NCI-H2171 (cell line): Measurements from ENCODE around the gene ZMYND12.
"Not testable (repeated sequence)": the region's sequence is repeated elsewhere in the genome, so short reads cannot be mapped to it uniquely, and the experiment has no call there.

Experiments used
- DNase-seq: peaks from one replicate; lab custom pipeline; 2025; lab: John Stamatoyannopoulos, UW

ZMYND12 gene, protein sequence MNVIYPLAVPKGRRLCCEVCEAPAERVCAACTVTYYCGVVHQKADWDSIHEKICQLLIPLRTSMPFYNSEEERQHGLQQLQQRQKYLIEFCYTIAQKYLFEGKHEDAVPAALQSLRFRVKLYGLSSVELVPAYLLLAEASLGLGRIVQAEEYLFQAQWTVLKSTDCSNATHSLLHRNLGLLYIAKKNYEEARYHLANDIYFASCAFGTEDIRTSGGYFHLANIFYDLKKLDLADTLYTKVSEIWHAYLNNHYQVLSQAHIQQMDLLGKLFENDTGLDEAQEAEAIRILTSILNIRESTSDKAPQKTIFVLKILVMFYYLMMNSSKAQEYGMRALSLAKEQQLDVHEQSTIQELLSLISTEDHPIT

DNA sequence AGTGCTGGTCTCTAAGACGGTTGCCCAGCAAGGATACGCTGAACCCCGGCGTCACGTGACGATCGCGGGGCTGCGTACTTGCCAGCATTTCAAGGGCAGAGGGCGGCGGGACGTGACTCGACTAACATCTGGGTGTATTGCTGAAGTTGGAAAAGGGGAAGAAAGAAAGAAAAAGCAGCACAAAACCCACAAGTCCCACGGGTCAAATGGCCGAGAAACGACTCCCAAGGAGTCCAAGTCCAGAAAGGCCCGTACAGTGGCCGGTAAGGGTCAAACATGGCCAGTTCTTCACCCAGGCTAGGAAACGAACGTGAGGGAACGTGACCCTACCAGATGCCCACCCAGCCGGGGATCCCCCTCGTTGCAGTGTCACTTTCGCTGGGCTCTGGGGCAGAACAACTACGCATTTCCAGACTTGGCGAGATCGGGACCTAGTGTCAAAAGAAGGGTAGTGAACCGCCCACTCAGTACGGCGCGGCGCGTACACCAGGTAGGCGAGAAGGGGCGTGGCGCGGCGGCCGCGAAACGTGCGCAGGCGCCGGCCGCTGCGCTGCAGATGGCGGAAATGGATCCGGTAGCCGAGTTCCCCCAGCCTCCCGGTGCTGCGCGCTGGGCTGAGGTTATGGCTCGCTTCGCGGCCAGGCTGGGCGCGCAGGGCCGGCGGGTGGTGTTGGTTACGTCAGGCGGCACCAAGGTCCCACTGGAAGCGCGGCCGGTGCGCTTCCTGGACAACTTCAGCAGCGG, at the start of gene ZMYND12, which contains the start of gene PPCS:
ZMYND12 (minus strand) TSS at position 13 of the 744 bp plus-strand sequence. CDS start 25 bp downstream, outside the sequence.
PPCS (plus strand) TSS at position 534 of the 744 bp plus-strand sequence; CDS start at position 557, 23 bp downstream.
- peak; percentile 85 for DNase-seq

DNA sequence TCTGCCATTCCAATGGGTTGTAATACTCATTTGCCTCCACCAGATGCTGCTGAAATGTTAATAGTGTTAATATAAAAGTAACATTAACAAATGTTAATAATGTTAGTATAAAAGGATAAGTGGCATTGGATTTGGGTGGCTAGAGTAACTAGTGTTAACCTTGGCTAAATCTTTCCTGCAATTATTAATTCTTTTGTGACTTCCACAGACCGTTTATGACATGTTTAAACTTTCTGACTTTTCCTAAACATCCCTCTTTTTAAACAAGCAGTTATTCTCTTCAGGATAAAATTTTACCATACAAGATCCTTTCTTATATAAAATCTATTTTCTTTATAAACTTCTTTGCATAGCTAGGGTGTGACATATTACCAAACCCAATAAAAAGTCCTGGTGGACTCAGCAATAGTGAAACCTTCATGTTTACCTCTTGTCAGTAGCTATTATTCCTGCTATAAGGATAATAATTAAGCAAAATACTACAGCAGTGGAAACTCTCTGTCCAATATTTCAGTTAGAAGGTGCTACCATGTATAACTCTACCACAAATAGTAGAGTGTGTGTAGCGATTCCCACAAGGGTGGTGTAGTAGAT, 48.8 kb upstream of the ZMYND12 start:
- no peak for DNase-seq

DNA sequence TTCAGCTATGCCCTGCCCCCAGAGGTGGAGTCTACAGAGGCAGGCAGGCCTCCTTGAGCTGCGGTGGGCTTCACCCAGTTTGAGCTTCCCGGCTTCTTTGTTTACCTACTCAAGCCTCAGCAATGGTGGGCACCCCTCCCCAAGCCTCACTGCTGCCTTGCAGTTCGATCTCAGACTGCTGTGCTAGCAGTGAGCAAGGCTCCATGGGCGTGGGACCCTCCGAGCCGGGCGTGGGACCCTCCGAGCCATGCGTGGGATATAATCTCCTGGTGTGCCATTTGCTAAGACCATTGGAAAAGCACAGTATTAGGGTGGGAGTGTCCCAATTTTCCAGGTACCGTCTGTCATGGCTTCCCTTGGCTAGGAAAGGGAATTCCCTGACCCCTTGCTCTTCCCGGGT, 46.2 kb upstream of the ZMYND12 start:
- not testable (repeated sequence) for DNase-seq

DNA sequence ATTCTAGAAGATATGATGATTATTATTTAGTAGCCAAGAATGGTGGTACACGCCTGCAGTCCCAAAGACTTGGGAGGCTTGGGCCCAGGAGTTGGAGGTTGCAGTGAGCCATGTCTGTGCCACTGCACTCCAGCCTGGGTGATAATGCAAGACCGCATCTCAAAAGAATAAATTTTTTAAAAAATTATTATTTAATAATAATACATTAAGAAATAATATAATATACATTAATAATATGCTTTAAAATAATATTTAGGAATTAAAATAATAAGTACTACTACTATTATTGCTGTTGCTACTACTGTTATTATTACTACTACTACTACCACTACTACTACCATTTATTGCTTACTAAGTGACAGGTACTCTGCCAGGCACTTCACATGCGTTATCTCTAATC, 34.4 kb upstream of the ZMYND12 start:
- no peak for DNase-seq

DNA sequence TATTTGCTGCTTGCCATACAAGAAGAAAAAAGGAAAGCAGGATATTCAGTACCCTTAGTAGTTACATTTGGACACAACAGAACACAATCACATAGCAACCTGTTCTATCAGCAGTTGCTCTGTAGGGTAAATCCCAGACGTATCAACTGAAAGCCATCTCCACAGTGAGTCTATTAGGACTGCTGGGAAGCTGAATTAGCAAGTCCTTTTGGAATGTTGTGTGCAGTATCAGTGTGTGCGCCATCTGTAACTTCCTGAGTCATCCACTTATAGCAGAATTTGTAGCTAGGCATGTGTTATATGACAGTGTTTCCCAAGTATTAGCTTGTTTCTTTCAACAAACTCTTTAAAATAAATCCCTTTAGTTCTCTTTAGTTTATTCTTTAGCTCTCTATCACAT, 28.6 kb upstream of the ZMYND12 start:
- no peak for DNase-seq

DNA sequence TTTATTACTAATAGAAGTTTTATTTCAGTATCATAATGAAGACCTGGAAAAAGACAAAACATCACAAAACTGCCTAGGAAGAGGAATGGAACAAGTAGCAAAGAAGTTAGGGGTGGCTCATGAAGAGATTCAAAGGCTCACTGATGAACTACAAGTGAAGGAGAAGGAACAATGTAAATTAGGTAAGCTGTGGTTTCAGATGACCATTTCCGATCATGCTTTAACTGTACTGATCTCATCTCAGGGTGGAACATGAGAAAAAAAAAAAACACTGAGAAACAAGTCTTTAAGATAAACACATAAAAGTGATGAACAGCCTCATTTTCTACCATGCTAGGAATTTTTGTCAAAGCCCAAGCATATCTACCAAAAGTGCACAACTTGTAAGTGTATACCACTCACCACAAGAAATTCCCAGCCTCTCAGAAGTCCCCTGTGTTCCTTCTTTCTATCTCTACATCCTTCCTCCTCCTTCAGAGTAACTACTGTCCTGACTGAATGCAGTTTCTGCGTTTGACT, 26.9 kb upstream of the ZMYND12 start:
- DNase-seq = no peak

DNA sequence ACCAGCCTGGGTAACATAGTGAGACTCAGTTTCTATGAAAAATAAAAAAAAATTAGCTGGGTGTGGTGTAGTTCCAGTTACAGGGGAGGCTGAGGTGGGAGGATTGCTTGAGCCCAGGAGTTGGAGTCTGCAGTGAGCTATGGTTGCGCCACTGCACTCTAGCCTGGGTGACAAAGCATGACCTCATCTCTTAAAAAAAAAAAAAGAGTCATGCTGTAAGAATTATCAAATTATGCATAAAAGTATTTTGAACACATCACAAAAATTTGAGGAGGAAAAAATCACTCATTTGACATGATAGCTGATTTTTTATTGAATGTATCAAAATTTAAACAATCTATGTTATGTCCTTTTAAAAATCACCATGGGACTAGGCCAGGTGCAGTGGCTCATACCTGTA, 25.1 kb upstream of the ZMYND12 start:
- DNase-seq = no peak

DNA sequence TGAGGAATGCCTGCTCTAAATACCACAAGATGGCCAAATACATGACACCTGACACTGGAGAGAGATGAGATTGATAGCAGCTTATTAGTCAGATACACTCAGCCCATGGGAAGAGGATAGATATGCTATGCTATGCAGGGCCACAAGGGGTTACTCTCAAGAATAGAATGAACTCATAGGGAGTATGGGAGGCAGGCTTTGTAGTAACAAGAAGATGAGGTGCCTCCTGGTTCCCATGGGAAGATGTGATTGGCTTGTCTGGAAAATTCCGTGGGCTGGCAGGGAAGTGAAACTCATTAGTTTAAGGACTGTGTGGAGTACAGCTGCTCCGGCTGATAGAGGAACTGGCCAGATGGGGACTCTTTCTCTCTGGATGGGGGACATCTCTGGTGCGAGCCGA, 23.8 kb upstream of the ZMYND12 start:
- peak; percentile 85 for DNase-seq

DNA sequence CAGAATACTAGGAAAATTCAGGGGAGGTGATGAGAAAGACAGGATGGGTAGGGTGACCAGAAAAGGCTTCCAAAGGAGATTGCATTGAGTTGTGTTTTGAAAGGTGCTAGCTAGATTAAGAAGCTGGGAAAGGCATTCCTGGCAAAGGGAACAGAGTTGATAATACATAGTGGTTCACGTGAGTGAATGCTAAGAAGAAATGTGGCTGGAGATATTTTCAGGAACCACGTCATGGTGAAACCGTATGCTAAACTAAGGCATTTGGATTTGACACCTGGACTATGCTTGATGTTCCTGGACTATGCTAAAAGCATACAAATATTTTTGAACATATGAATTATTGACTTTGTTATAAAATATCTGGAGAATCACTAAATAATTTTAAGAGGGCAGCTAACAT, 22.0 kb upstream of the ZMYND12 start:
- no peak for DNase-seq

DNA sequence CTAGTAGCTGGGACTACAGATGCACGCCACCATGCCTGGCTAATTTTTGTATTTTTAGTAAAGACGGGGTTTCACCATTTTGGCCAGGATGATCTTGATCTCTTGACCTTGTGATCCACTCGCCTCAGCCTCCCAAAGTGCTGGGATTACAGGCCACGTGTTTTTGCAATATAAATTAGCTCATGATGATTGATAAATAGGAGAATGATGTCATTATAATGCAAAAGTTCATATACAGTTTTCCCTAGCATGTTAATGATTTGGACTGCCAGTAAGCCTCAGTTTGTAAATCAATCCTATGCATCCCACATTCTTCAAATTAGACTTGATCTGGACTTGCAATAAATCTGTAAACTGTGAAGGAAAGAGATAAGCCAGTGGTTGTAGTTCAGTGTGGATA, 21.5 kb upstream of the ZMYND12 start:
- DNase-seq = not testable (repeated sequence)

DNA sequence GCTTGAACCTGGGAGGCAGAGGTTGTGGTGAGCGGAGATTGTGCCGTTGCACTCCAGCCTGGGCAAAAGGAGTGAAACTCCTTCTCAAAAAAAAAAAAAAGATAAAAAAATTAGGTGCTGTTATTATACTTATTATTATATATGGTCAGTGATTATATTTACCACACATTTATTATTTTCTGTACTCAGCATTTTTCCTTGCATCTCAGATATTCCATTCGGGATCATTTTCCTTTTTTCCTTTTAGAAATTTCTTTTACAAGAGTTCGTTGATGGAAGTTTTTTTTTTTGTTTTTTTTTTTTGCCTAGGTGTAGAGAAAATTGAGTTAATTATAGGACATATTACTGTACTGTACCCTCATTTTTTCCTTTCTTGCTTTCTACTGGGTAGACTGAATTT, 20.8 kb upstream of the ZMYND12 start:
- DNase-seq = no peak

DNA sequence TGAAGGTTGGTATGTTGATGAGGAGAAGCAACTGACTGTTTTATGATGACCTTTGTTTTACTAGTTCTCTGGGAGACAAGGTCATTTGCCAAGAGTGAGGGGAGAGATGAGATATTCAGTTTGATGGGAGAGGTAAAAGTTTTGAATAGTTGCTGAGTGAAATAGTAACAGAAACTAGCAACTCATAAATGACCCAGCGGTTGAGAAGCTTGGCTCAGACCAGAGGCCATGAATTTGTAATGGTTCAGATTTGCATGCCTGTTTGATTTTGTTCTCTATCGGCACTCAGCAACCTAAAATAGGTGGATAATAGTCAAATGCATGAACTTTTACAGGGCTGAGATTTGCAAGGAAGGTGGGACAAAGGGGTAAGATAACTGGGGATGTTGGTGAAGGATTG, 13.9 kb upstream of the ZMYND12 start:
- no peak for DNase-seq

DNA sequence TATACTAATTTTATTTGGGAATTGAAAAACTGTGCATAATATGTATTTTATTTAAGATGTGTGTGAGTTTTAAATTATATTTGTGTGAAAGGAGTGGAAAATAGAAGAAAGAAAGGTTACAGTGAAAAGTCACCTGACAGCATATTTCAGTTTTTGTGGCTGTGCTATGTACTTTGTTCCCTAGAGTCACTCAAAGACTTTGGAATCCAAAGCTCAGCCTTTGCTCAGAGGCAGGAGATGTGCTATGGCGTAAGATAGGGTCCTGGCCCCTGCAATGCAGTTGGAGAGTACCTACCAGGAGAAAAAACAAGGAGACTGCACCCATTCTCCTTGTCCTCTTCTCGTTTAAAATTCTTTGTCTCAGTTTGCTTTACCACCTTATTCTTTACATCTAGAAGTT, 10.2 kb upstream of the ZMYND12 start:
- DNase-seq = no peak

DNA sequence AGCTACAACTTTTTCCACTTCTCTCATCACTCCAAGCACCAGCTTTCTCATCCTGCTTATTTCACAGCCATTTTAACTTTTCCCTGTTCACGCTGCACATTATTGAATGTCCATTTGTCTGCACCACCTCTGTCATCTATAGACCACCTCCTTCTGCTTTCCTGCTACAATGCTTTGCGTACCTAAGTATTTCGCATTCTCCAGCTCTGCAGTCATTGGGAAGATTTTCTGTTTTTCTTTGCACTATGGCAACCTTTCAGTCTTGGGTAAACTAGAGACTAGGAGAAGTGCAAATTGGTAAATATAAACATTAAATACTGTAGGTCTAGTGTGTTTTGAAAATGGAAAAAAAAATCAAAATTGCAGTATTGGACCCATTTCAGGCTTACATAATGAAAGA, 8.1 kb upstream of the ZMYND12 start:
- no peak for DNase-seq

DNA sequence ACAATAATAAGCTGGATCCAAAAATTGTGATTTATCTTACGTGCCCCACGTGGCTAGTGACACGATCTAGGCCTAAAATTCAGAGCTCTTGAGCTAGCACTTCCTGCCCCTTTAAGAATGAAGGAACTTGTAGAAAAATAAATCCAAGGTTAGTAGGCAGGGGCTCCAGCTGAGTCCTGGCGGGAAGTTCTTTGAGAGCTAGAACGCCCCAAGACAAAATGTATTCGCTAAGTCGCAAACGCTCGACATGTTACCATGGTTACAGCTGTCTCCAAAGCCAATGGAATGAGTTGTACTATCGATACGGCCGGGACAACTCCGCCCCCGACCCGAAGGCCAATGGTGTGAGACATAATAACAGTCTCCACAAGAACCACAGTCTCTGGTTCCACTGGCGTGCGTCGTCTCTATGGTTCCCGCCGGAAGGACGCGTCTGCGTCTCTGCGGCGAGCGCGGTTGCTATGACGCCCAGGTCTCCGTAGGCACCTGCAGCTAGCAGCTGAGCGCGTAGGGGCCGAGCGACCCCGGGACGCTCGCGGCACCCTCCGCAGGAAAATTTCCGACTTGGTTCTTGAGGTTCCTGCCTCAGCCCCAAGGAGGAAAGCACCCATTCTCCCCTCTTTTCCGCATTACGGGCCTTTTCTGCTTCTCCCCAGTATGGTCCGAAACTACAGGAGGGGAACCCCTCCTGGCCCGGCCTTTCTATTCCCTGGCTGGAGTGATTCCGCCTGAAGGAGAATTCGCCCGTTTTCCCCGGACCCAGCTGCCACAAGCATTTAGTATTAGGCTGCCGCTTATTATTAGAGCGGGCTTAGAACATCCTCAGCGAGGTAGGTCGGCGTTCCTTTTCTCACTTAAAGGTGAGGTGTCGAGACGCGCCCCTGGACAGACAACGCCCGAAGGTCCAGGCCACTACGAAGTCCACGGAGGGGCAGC, 7.3 kb upstream of the ZMYND12 start, which contains the start of gene CCDC30:
CCDC30 (plus strand) TSS at position 459 of the 936 bp plus-strand sequence. CDS start 17,266 bp downstream, outside the sequence.
- DNase-seq = peak; percentile 97

DNA sequence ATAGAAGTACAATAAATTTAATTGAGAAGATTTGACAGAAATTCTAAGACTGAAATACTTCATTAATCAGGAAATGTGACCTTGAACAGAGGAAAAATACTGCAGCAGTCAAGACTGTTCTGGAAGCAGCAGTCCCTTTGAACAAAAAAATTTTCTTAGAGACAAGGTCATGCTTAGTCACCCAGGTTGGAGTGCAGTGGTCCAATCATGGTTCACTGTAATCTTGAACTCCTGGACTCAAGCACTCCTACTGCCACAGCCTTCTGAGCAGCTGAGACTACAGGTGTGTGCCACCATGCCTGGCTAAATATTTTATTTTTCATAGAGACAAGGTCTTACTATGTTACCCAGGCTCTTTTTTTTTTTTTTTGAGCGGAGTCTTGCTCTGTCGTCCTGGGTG, 5.4 kb upstream of the ZMYND12 start:
- DNase-seq = no peak

DNA sequence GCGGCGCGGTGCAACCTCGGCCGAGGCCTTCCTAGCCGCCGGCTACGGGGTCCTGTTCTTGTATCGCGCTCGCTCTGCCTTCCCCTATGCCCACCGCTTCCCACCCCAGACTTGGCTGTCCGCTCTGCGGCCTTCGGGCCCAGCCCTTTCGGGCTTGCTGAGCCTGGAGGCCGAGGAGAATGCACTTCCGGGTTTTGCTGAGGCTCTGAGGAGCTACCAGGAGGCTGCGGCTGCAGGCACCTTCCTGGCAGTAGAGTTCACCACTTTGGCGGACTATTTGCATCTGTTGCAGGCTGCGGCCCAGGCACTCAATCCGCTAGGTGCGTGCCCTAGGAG, 900 bp upstream of the ZMYND12 start:
- peak; percentile 36 for DNase-seq

DNA sequence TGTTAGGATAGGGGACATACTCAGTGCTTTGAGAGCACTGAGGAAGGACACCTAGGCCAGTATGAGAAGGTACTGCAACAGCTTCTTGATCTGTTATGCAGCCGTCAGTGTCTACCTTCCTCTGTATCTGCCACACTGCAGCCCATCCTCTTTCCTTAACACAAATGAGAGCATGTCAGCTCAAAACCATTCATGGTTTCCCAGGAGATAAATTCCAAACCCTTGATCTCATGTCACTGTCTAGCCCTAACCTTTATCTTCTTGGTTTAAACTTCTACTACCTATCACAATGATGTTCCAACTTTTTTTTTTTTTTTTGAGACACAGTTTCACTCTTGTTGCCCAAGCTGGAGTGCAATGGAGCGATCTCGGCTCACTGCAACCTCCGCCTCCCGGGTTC, 1.4 kb downstream of the ZMYND12 start:
- no peak for DNase-seq

DNA sequence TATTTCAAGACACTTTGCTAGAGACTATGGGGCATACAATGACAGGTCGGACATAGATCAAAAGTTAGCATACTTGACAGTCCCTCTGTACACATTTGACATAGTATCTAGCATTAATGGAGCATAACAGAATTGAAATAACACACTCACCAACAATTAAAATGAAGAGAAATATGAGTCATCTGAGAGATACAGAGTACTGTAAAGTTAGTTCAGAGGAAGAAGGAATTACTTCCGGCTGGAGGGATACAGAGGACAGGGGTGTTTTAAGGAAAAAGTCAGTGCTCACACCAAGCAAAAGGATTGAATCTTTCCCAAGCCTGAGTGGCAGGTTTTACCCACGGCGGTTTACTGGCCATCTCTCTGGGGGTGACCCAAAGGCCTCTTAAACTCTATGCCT, 2.4 kb downstream of the ZMYND12 start:
- no peak for DNase-seq

DNA sequence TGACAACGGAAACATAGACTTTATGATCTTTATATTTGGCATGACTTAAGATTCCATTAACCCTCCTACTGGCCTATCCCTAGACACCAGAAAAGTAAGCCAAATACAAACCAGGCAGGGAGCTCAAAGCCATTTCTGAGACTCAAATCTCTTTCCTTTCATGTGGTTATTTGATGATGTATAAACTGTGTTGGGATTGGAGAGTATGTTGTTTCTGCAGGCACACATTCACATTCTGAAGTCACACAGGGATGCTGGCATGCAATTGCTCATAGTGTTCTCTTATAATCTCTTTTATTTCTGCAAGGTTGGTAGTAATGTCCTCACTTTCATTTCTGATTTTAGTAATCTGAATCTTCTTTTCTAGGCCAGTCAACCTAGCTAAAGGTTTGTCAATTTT, 5.8 kb downstream of the ZMYND12 start:
- no peak for DNase-seq

DNA sequence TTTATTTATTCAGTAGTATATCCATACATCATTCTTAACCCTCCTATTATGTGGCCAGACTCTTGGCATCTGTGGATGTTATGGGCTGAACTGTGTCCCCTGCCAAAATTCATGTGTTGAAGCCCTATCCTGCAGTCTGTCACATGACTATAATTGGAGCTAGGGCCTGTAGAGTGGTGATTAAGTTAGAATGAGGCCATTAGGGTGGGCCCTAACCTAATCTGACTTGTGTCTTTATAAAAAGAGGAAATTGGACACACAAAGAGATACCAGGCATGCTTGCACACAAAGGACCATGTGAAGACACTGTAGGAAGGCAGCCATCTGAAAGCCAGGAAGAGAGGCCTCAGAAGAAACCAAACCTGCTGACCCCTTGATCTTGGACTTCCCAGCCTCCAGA, 6.6 kb downstream of the ZMYND12 start:
- DNase-seq = no peak

DNA sequence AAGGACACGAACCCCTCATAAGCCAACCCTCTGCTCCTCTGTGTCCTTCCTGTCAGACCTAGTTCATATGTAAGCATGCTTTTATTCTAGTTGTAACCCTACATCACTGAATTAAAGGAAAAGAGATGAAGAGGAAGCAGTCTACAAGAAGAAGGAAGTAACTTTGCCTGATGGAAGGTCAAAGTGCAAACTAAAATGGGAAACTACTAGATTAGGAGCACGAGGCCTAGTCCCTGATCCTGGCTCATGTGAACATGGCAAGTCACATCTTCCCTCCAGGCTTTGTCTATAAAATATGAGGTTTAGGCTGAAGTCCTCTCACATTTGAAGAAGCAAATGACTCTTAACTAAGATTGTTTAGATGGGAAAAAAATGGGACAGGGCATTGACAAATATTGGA, 13.2 kb downstream of the ZMYND12 start:
- no peak for DNase-seq
